ENCODE results near the gene DCC. TPM values are rescaled to one million over a fixed set of nuclear protein-coding genes. Genes with fewer than 3 reads are reported as not detected.

Gene DCC
- total RNA-seq, 3 donors from 2014 or later, result under 0.01 to 1.6 (median 0.15) TPM

DNA sequence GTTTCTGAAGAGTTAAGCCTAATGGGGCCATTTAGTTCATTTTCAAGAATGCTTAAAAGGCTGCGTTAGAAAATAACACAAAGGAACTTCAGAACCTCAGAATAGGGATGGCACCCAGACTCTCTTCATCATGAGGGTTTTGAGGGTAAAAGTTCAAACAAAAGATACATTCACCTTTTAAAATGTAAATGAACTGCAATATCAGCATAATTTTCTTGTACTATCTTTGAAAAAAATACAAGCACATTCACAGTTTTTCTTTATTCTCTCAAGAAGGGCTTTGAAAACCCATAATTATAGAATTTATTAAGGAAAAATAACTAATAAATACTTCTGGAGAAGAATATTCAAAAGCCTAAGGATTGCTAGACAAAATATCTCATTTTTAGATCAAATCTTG, 791.0 kb downstream of the DCC start:
- TF ChIP-seq POLR2A (IDR thresholded peaks at IDR 0.05) (no peak), POLR2AphosphoS5 (IDR thresholded peaks at IDR 0.05) (no peak)
- TF ChIP-seq, protein P1, sequence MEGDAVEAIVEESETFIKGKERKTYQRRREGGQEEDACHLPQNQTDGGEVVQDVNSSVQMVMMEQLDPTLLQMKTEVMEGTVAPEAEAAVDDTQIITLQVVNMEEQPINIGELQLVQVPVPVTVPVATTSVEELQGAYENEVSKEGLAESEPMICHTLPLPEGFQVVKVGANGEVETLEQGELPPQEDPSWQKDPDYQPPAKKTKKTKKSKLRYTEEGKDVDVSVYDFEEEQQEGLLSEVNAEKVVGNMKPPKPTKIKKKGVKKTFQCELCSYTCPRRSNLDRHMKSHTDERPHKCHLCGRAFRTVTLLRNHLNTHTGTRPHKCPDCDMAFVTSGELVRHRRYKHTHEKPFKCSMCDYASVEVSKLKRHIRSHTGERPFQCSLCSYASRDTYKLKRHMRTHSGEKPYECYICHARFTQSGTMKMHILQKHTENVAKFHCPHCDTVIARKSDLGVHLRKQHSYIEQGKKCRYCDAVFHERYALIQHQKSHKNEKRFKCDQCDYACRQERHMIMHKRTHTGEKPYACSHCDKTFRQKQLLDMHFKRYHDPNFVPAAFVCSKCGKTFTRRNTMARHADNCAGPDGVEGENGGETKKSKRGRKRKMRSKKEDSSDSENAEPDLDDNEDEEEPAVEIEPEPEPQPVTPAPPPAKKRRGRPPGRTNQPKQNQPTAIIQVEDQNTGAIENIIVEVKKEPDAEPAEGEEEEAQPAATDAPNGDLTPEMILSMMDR (IDR thresholded peaks at IDR 0.05), result no peak
- Histone ChIP-seq H3K4me1 (no peaks in the 10 kb centered on the region), H3K9me3 (no peaks in the 10 kb centered on the region), H3K4me3 (no peak overlapping the region), H3K36me3 (no peaks in the 10 kb centered on the region), H3K27ac (no peak overlapping the region), H3K27me3 (no peaks in the 10 kb centered on the region)
- no peak for DNase-seq (ENCODE audit: low spot score in 2 of 2)
- intact Hi-C loops (cut with DNase I; ENCODE audit: low total_unique reads), result no loop called here

DNA sequence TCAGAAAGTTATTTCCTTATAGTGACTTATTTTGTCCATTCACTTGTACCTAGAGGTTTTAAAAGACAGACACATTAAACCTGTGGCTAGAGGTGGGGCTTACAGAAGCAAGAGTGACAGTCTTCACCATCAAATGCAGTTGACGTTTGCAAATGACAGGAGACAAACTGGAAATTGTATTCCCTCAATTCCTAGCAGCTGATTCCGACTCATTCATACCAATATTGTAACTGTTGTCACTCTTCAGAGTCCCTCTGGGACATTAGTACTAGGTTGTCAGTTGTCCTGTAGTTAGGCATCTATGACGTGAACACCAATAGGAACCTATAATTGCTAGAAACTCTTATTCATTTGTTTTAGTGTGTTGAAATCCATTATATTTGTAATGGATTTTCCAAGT, 794.7 kb downstream of the DCC start:
- TF ChIP-seq, protein P1 (IDR thresholded peaks at IDR 0.05), result no peak
- TF ChIP-seq POLR2AphosphoS5 (IDR thresholded peaks at IDR 0.05), result no peak
- no peak for TF ChIP-seq POLR2A (IDR thresholded peaks at IDR 0.05)
- DNase-seq (ENCODE audit: low spot score in 2 of 2), result no peak
- intact Hi-C loops (cut with DNase I; ENCODE audit: low total_unique reads), result no loop called here
- H3K27me3 ChIP-seq, result no peaks in the 10 kb centered on the region
- H3K27ac ChIP-seq, result no peak overlapping the region
- no peaks in the 10 kb centered on the region for H3K4me1 ChIP-seq
- H3K4me3 ChIP-seq, result no peak overlapping the region
- peaks cover 0 to 7% of the 10 kb centered on the region in 2 donors for H3K9me3 ChIP-seq
- H3K36me3 ChIP-seq, result no peaks in the 10 kb centered on the region

DNA sequence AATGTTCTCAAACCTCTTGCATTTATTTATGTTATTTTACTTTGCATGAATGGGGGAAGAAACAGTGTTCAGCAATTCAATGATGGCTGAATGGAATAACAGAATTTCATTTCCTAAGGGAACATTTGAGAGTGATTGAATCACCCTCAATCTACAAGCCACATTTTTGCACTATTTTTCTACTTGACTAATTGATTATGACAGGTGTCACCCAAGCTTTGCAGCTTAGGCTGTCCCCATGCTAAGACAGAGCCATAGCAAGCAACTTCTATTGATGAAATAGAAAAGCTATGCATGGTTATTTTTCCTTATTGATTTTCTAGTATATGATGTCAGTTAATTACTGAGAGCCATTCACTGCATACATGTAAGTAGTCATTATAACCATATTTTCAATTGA, 795.7 kb downstream of the DCC start:
- no peaks in the 10 kb centered on the region for H3K4me1 ChIP-seq
- TF ChIP-seq POLR2AphosphoS5 (IDR thresholded peaks at IDR 0.05) (no peak), POLR2A (IDR thresholded peaks at IDR 0.05) (no peak)
- TF ChIP-seq, protein P1 (IDR thresholded peaks at IDR 0.05), result no peak
- peaks cover 0 to 7% of the 10 kb centered on the region in 2 donors for H3K9me3 ChIP-seq
- no peak for DNase-seq (ENCODE audit: low spot score in 2 of 2)
- no peak overlapping the region for H3K27ac ChIP-seq
- H3K36me3 ChIP-seq, result no peaks in the 10 kb centered on the region
- intact Hi-C loops (cut with DNase I; ENCODE audit: low total_unique reads), result no loop called here
- no peaks in the 10 kb centered on the region for H3K27me3 ChIP-seq
- H3K4me3 ChIP-seq, result no peak overlapping the region

DNA sequence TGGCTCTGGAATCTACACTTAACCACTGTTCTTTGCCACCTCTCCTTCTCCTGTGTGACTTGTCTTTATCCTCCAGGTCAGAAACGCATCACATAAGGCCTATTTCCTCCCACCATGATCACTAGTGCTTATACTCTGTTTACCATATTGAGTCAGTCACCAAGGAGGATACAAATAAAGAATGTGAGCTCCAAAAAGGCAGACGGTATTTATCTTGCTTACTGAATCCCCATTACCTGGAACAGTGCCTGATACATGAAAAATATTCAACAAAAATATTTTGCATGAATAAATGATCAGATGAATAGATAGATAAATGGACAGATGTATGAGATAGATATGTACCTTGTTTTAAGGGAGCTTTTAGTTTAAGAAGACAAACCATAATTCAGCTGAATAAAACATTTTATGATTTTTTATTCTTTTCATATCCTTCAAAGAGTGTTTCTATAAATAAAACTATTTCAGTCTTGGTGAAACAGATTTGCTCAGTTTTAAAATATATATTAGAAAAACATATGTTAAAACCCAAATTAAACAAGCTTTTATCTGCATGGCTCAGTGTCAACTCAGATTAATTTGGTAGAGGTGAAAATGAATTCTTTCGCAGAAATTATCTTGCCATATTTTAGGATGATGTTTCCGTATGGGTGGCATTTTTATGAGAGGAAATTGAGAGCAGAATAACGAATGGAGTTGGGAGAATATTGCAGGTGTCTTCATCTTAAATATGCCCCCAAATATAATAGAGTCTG, 799.9 kb downstream of the DCC start:
- TF ChIP-seq, protein P1 (IDR thresholded peaks at IDR 0.05), result no peak
- no peak for TF ChIP-seq POLR2AphosphoS5 (IDR thresholded peaks at IDR 0.05)
- no peak for TF ChIP-seq POLR2A (IDR thresholded peaks at IDR 0.05)
- H3K4me1 ChIP-seq, result no peaks in the 10 kb centered on the region
- H3K27me3 ChIP-seq, result no peaks in the 10 kb centered on the region
- no peaks in the 10 kb centered on the region for H3K36me3 ChIP-seq
- DNase-seq (ENCODE audit: low spot score in 2 of 2), result no peak
- intact Hi-C loops (cut with DNase I; ENCODE audit: low total_unique reads), result no loop called here
- peaks cover 0 to 7% of the 10 kb centered on the region in 2 donors for H3K9me3 ChIP-seq
- H3K4me3 ChIP-seq, result no peak overlapping the region
- no peak overlapping the region for H3K27ac ChIP-seq

DNA sequence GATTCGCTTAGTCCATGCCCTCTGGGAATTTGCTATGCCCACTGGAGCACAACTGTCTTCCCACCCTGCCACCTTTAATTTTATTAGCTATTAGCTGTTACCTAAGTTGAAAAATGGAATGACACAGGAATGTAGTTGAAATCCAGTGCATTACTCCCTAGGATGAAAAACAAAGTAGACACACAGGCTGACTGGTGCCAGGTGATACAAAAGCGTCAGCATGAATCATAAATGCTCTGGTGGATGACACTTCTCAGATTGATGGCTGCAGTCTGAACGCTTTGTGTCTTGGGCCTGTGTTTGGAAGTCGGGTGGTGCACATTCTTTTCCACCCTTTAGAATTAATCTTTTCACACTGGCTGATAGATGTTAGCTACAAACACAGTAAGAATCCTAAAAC, 802.0 kb downstream of the DCC start:
- intact Hi-C loops (cut with DNase I; ENCODE audit: low total_unique reads), result no loop called here
- no peak overlapping the region for H3K27ac ChIP-seq
- no peaks in the 10 kb centered on the region for H3K27me3 ChIP-seq
- no peak for DNase-seq (ENCODE audit: low spot score in 2 of 2)
- H3K9me3 ChIP-seq, result peaks cover 0 to 3% of the 10 kb centered on the region in 2 donors
- TF ChIP-seq, protein P1 (IDR thresholded peaks at IDR 0.05), result no peak
- TF ChIP-seq POLR2AphosphoS5 (IDR thresholded peaks at IDR 0.05) (no peak), POLR2A (IDR thresholded peaks at IDR 0.05) (no peak)
- H3K4me1 ChIP-seq, result no peaks in the 10 kb centered on the region
- no peaks in the 10 kb centered on the region for H3K36me3 ChIP-seq
- no peak overlapping the region for H3K4me3 ChIP-seq
